Hepatocyte (in vitro differentiated cells): ENCODE results near the gene ZNF480. TPM values are rescaled to one million over a fixed set of nuclear protein-coding genes. Genes with fewer than 3 reads are reported as not detected.

Experiments used
- DNase-seq: peaks from one replicate; pipeline ENCODE4 v3.0.0-alpha.2; 2016; ENCODE audit warnings: low spot score
- H2AFZ ChIP-seq: fragments of 200-600 bp; sonication (generic); 2 replicates; pipeline ENCODE4 v1.6.0; 2016; ENCODE audit warnings: antibody characterized with exemption, mild to moderate bottlenecking
- H3K27ac ChIP-seq: fragments of 200-600 bp; sonication (generic); 2 replicates; pipeline ENCODE4 v1.5.1; 2016; ENCODE audit warnings: mild to moderate bottlenecking
- H3K27me3 ChIP-seq: fragments of 200-600 bp; sonication (generic); 2 replicates; pipeline ENCODE4 v1.6.1; 2016
- H3K36me3 ChIP-seq: fragments of 200-600 bp; sonication (generic); replicated peaks from 2 replicates; pipeline ENCODE4 v1.5.1; 2016; ENCODE audit warnings: low read depth; ENCODE audit not compliant: insufficient read depth
- H3K4me1 ChIP-seq: fragments of 200-600 bp; sonication (generic); 2 replicates; pipeline ENCODE4 v1.5.1; 2016; ENCODE audit warnings: mild to moderate bottlenecking, moderate library complexity; ENCODE audit not compliant: insufficient read depth
- H3K4me2 ChIP-seq: fragments of 200-600 bp; sonication (generic); 2 replicates; pipeline ENCODE4 v1.6.0; 2016
- H3K4me3 ChIP-seq: fragments of 200-600 bp; sonication (generic); 2 replicates; pipeline ENCODE4 v1.5.1; 2016; ENCODE audit warnings: mild to moderate bottlenecking
- H3K79me2 ChIP-seq: fragments of 200-600 bp; sonication (generic); 2 replicates; pipeline ENCODE4 v1.6.0; 2017; ENCODE audit warnings: mild to moderate bottlenecking
- H3K9me2 ChIP-seq: fragments of 200-600 bp; sonication (generic); replicated peaks from 2 replicates; pipeline ENCODE4 v1.6.0; 2017; ENCODE audit warnings: mild to moderate bottlenecking; ENCODE audit not compliant: insufficient read depth
- H3K9me3 ChIP-seq: fragments of 200-600 bp; sonication (generic); 2 replicates; pipeline ENCODE4 v1.5.1; 2016; ENCODE audit warnings: low read depth, mild to moderate bottlenecking
- H4K20me1 ChIP-seq: fragments of 200-600 bp; sonication (generic); 2 replicates; pipeline ENCODE4 v1.6.0; 2016; ENCODE audit warnings: mild to moderate bottlenecking; ENCODE audit not compliant: insufficient read depth, poor library complexity, severe bottlenecking
- CTCF ChIP-seq: fragments of 200-600 bp; sonication (generic); IDR thresholded peaks from 2 replicates; pipeline ENCODE4 v1.5.1; 2016; ENCODE audit warnings: antibody characterized with exemption, mild to moderate bottlenecking; ENCODE audit not compliant: poor library complexity
- EZH2 ChIP-seq: fragments of 200-600 bp; sonication (generic); IDR thresholded peaks from 2 replicates; pipeline ENCODE4 v1.6.1; 2016; ENCODE audit warnings: antibody characterized with exemption, mild to moderate bottlenecking, borderline replicate concordance
- EZH2phosphoT487 ChIP-seq: fragments of 200-600 bp; sonication (generic); IDR thresholded peaks from one replicate; pipeline ENCODE4 v1.6.1; 2018; ENCODE audit warnings: antibody characterized with exemption, mild to moderate bottlenecking, low read depth, moderate library complexity; ENCODE audit not compliant: unreplicated experiment, severe bottlenecking
- WGBS: methylation state at CpG from one replicate; pipeline ENCODE4 v1.1.6; 2016; ENCODE audit warnings: low lambda C conversion rate; ENCODE audit errors: missing lambda C conversion rate; 5-methylcytosine and 5-hydroxymethylcytosine counted together
- polyA plus RNA-seq: library from polyadenylated mRNA; unstranded; fragments of >200 nt; fragmentation: Nextera tagmentation; extraction: Ambion mirVana; gene quantifications from 2 replicates; pipeline ENCODE4 v1.2.1, GENCODE V29; 2016
- total RNA-seq: library from RNA; depleted of rRNA; stranded (reverse); fragments of >200 nt; gene quantifications from 2 replicates; pipeline ENCODE4 v1.2.3, GENCODE V29; 2014

The ZNF480 gene
- total and polyA plus RNA-seq, 2 experiments from 2014 or later, result 8.7 to 17.9 TPM

- Histone ChIP-seq H3K27ac (peak within 1 kb of the TSS; percentile 99), H2AFZ (peak within 1 kb of the TSS; percentile 75), H3K36me3 (no peaks in the 10 kb centered on the region), H3K27me3 (no peaks in the 10 kb centered on the region), H3K9me2 (no peaks in the 10 kb centered on the region), H3K4me2 (peak within 1 kb of the TSS; percentile 92), H3K4me1 (peaks cover 9% of the 10 kb centered on the region), H3K4me3 (peak within 1 kb of the TSS; percentile 75), H3K9me3 (no peaks in the 10 kb centered on the region), H4K20me1 (no peaks in the 10 kb centered on the region), H3K79me2 (peaks cover 44% of the 10 kb centered on the region)
- TF ChIP-seq EZH2phosphoT487 (no peak), CTCF (no peak), EZH2 (no peak)
- 1% methylated on average over 70 of the region's 70 CpGs for WGBS
- DNase-seq, result peak; percentile 97
Observed at GRCh38 chr19:52269338-52270261, 27.4 kb upstream of the ZNF480 start, which contains the start of gene ZNF766. Gene ZNF766 (plus strand): TSS chr19:52269587. CDS start chr19:52269614, 27 bp downstream.

GRCh38 chr19:52270266-52270885 is 26.6 kb upstream of the ZNF480 start:
- H2AFZ ChIP-seq, result peak overlapping the region; percentile 75
- peak overlapping the region; percentile 92 for H3K4me2 ChIP-seq
- no peaks in the 10 kb centered on the region for H3K27me3 ChIP-seq
- no peaks in the 10 kb centered on the region for H3K9me3 ChIP-seq
- 10% methylated on average over 11 of the region's 11 CpGs for WGBS
- H3K4me3 ChIP-seq, result peak overlapping the region; percentile 75
- H4K20me1 ChIP-seq, result no peaks in the 10 kb centered on the region
- no peaks in the 10 kb centered on the region for H3K36me3 ChIP-seq
- peaks cover 9% of the 10 kb centered on the region for H3K4me1 ChIP-seq
- TF ChIP-seq EZH2, result no peak
- no peak for TF ChIP-seq EZH2phosphoT487
- H3K27ac ChIP-seq, result peak overlapping the region; percentile 99
- H3K9me2 ChIP-seq, result no peaks in the 10 kb centered on the region
- H3K79me2 ChIP-seq, result peaks cover 51% of the 10 kb centered on the region
- peak; percentile 37 for DNase-seq

- Histone ChIP-seq H3K27ac (no peak overlapping the region), H3K9me2 (no peaks in the 10 kb centered on the region), H3K4me1 (peaks cover 9% of the 10 kb centered on the region), H3K27me3 (no peaks in the 10 kb centered on the region), H3K79me2 (peaks cover 81% of the 10 kb centered on the region), H2AFZ (no peak overlapping the region), H3K4me3 (no peak overlapping the region), H3K36me3 (no peaks in the 10 kb centered on the region), H3K9me3 (no peaks in the 10 kb centered on the region), H3K4me2 (no peak overlapping the region), H4K20me1 (peaks cover 6% of the 10 kb centered on the region)
- DNase-seq, result no peak
- WGBS, result 97% methylated on average over 2 of the region's 2 CpGs
- TF ChIP-seq EZH2, result no peak
- no peak for TF ChIP-seq EZH2phosphoT487
- no peak for TF ChIP-seq CTCF
Observed at GRCh38 chr19:52273301-52273700, 23.7 kb upstream of the ZNF480 start.

GRCh38 chr19:52274191-52274590 is 22.8 kb upstream of the ZNF480 start:
- H3K9me3 ChIP-seq, result peaks cover 4% of the 10 kb centered on the region

More at GRCh38 chr19:52274191-52274590, 22.8 kb upstream of the ZNF480 start:
- no peak overlapping the region for H2AFZ ChIP-seq
- peaks cover 90% of the 10 kb centered on the region for H3K79me2 ChIP-seq
- H3K4me3 ChIP-seq, result no peak overlapping the region
- H3K27me3 ChIP-seq, result no peaks in the 10 kb centered on the region
- H3K36me3 ChIP-seq, result no peaks in the 10 kb centered on the region
- 100% methylated on average over 5 of the region's 5 CpGs for WGBS
- DNase-seq, result no peak
- TF ChIP-seq EZH2phosphoT487 (no peak), CTCF (no peak), EZH2 (no peak)
- no peak overlapping the region for H3K4me2 ChIP-seq
- H3K9me2 ChIP-seq, result no peaks in the 10 kb centered on the region
- peaks cover 6% of the 10 kb centered on the region for H4K20me1 ChIP-seq
- H3K27ac ChIP-seq, result no peak overlapping the region
- peaks cover 9% of the 10 kb centered on the region for H3K4me1 ChIP-seq
